SK-N-SH (cell line): Measurements from ENCODE around the gene SARS2.
"Not testable (repeated sequence)": the region's sequence is repeated elsewhere in the genome, so short reads cannot be mapped to it uniquely, and the experiment has no call there.

Experiments used
- EP300 ChIP-seq, 2 experiments: IDR thresholded peaks; 2 replicates each; pipeline versions ENCODE4 v1.4.0 to v1.6.1; 2012; ENCODE audit warnings: borderline replicate concordance in 1 of 2, low read depth in 1 of 2, low read length in 1 of 2
- FOSL2 ChIP-seq: IDR thresholded peaks from 2 replicates; pipeline ENCODE4 v1.4.0; 2012; ENCODE audit warnings: low read depth, mild to moderate bottlenecking, moderate library complexity, borderline replicate concordance
- RAD21 ChIP-seq: IDR thresholded peaks from 2 replicates; pipeline ENCODE4 v1.6.1; 2012; ENCODE audit warnings: mild to moderate bottlenecking, low read length
- RFX5 ChIP-seq: IDR thresholded peaks from 2 replicates; pipeline ENCODE4 v1.6.1; 2012; ENCODE audit warnings: mild to moderate bottlenecking, improper control_type of control experiment, low read length
- TEAD4 ChIP-seq: IDR thresholded peaks from 2 replicates; pipeline ENCODE4 v1.4.0; 2012; ENCODE audit warnings: mild to moderate bottlenecking, borderline replicate concordance; ENCODE audit not compliant: insufficient read depth
- TF ChIP-seq, protein P1 (sequence below): fragments of 200-600 bp; sonication (generic); IDR thresholded peaks from 2 replicates; pipeline ENCODE4 v1.6.1; 2017; ENCODE audit warnings: antibody characterized with exemption, mild to moderate bottlenecking, moderate library complexity
- TF ChIP-seq, protein P2 (sequence below): fragments of 150-350 bp; IDR thresholded peaks from 2 replicates; pipeline ENCODE4 v1.6.1; 2016; ENCODE audit warnings: mild to moderate bottlenecking, low read depth, low read length
- TF ChIP-seq, protein P3 (sequence below): IDR thresholded peaks from 2 replicates; pipeline ENCODE4 v1.4.0; 2012; ENCODE audit warnings: low read depth, borderline replicate concordance

DNA sequence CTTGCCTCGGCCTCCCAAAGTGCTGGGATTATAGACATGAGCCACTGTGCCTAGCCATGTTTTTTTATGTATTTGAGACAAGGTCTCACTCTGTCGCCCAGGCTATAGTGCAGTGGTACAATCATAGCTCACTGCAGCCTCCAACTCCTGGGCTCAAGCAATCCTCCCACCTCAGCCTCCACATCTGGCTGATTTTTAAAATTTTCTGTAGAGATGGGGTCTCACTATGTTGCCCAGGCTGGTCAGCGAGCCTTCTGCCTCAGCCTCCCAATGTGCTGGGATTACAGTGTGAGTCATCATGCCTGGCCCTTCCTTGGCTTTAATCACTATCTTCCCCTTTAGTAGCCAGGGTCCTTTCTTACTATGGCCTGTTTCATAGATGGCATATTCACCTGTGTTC, 45.9 kb downstream of the SARS2 start:
- TF ChIP-seq RAD21; RFX5; TEAD4; EP300 (IDR thresholded peaks at IDR 0.05; ENCODE audit: borderline replicate concordance in 1 of 2, low read depth in 1 of 2, low read length in 1 of 2); FOSL2: not testable (repeated sequence)
- TF ChIP-seq, protein P1, sequence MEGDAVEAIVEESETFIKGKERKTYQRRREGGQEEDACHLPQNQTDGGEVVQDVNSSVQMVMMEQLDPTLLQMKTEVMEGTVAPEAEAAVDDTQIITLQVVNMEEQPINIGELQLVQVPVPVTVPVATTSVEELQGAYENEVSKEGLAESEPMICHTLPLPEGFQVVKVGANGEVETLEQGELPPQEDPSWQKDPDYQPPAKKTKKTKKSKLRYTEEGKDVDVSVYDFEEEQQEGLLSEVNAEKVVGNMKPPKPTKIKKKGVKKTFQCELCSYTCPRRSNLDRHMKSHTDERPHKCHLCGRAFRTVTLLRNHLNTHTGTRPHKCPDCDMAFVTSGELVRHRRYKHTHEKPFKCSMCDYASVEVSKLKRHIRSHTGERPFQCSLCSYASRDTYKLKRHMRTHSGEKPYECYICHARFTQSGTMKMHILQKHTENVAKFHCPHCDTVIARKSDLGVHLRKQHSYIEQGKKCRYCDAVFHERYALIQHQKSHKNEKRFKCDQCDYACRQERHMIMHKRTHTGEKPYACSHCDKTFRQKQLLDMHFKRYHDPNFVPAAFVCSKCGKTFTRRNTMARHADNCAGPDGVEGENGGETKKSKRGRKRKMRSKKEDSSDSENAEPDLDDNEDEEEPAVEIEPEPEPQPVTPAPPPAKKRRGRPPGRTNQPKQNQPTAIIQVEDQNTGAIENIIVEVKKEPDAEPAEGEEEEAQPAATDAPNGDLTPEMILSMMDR, result not testable (repeated sequence)
- TF ChIP-seq, protein P2, sequence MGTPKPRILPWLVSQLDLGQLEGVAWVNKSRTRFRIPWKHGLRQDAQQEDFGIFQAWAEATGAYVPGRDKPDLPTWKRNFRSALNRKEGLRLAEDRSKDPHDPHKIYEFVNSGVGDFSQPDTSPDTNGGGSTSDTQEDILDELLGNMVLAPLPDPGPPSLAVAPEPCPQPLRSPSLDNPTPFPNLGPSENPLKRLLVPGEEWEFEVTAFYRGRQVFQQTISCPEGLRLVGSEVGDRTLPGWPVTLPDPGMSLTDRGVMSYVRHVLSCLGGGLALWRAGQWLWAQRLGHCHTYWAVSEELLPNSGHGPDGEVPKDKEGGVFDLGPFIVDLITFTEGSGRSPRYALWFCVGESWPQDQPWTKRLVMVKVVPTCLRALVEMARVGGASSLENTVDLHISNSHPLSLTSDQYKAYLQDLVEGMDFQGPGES, result not testable (repeated sequence)
- TF ChIP-seq, protein P3, sequence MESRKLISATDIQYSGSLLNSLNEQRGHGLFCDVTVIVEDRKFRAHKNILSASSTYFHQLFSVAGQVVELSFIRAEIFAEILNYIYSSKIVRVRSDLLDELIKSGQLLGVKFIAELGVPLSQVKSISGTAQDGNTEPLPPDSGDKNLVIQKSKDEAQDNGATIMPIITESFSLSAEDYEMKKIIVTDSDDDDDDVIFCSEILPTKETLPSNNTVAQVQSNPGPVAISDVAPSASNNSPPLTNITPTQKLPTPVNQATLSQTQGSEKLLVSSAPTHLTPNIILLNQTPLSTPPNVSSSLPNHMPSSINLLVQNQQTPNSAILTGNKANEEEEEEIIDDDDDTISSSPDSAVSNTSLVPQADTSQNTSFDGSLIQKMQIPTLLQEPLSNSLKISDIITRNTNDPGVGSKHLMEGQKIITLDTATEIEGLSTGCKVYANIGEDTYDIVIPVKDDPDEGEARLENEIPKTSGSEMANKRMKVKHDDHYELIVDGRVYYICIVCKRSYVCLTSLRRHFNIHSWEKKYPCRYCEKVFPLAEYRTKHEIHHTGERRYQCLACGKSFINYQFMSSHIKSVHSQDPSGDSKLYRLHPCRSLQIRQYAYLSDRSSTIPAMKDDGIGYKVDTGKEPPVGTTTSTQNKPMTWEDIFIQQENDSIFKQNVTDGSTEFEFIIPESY, result not testable (repeated sequence)
